GOT3 (cell line): Measurements from ENCODE around the gene SASH1.
A peak's percentile ranks its signal among the peaks of the same experiment; 100 is the strongest.

Source experiments
- DNase-seq: peaks from one replicate; lab custom pipeline; 2025; ENCODE audit warnings: mixed read lengths; lab: John Stamatoyannopoulos, UW

The SASH1 gene

GRCh38 chr6:148342350-148343046 is at the start of gene SASH1:
SASH1 (plus strand) TSS chr6:148342838; CDS start chr6:148343068, 230 bp downstream.
- DNase-seq: peak; percentile 9

GRCh38 chr6:148293181-148293995 is 49.2 kb upstream of the SASH1 start:
- DNase-seq: no peak

- no peak for DNase-seq
These were observed 48.6 kb upstream of the SASH1 start for GRCh38 chr6:148294059-148294458.

DNA sequence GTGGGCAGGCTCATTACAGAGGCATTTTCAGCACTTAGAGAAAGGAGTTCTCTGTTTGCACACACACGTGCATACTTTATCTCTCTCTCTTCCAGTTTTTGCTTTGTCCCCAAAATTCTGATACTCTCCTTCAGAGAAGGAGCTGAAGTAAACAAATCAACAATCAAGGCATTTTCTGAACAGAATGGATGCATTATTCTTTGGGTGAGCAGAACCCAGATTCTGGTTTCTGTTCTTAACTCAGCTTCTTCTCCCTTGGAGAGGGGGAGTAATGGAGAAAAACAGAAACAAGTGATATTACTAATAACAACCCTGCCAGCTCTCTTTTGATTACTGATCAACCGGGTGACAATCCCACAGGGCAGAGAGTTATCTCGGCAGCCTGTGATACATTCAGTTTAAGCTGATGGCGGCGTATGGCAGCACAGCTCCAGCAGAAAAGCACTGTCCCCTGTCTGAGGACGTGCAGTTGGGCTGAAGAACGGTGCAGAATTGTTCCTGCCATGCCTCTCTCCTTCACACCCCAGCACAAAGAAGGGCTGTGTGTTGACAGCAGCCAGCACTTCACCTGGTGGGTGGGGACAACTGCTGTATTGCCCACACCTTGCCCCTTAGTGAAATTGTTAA is 47.3 kb upstream of the SASH1 start:
- no peak for DNase-seq

DNA sequence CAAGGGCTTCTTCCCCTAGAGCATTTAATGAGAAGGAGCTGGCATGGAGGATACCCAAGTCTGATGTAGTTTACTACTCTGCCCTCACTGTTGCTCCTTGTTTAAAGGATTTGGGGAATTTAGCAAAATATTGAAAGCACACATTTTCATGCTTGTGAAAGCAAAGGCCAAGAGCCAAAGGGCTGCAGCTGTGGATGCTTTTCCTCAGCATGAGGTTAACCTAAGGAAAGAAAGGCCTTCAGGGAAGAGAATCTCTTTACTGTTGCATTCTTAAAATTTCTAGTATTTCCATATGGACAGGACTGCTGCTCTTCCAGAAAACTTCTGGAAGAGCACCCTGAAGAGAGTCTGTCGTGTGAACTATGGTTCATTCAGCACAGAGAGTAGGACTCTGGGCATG is 45.9 kb upstream of the SASH1 start:
- no peak for DNase-seq

- no peak for DNase-seq
These were observed 44.0 kb upstream of the SASH1 start for GRCh38 chr6:148298683-148299082.

DNA sequence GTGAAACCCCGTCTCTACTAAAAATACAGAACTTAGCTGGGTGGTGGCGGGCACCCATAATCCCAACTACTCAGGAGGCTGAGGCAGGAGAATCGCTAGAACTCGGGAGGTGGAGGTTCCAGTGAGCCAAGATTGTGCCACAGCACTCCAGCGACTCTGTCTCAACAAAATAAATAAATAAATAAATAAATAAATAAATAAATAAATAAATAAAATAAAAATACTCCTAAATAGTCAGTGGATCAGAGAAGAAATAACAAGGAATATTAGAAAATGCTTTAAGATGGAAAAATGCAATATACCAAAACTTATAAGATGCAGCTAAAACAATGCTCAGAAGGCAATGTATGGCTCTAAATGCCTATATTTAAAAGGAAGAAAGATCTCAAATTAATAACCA is 39.0 kb upstream of the SASH1 start:
- DNase-seq: no peak

- no peak for DNase-seq
These were observed 37.7 kb upstream of the SASH1 start for GRCh38 chr6:148304976-148305375.

DNA sequence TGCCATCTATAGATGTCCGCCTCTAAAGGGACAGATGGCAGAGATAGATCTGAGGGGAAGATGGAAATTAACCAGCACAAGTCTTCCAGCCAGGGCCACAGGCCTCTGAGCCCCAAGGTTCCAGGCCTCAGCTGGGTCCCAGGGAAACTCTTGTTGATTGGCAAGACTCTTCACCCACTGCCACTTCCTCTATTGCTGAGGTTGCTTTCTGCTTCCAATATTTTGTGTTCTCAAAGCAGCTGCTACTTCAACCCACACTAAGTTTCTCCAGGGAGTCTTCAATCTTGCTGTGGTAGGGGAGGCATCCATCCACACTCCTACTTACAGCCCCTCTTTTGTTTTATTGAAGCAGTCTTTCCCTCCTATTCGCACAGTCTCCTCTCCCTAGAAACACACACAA is 36.4 kb upstream of the SASH1 start:
- no peak for DNase-seq

- DNase-seq: no peak
These were observed 35.2 kb upstream of the SASH1 start for GRCh38 chr6:148307405-148307804.

DNA sequence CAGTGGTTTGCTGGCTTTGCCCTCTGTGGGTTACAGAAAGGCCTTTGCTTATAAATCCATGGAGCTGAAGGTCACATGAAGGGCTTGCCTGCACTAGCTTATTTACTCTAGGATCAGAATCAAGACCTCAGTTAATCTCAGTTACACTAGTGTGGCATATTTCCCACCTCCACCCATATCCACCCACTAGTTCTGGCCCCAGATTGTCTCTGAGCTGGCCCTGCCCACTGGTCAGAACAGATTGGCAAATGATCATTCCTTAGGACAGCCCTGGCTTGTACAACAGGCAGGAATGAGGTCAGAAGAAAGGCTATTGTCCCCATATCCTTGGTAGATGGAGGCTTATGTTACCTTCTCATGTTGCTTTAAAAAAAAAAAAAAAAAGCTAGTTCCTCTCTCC is 33.3 kb upstream of the SASH1 start:
- no peak for DNase-seq

GRCh38 chr6:148311966-148312669 is 30.5 kb upstream of the SASH1 start:
- no peak for DNase-seq

DNA sequence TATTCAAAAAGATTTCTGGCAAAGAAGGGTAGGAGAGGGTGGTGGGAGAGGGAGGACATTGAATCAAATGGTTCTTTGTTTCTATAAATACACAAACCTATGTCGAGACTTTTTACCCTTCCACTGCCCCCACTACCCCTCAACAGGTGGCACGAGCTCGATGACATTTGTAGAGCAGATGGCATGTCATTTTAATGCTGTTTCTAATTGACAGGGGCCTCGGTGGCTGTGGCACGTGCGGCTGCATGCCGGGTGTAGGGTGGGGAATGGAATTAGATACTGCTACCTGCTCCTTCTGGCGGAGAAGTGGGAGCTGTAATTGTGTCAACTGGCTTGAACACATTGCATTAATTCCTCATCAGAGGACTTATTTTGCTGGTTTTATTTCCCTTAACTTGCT is 29.1 kb upstream of the SASH1 start:
- DNase-seq: no peak

GRCh38 chr6:148316308-148316707 is 26.3 kb upstream of the SASH1 start:
- no peak for DNase-seq

DNA sequence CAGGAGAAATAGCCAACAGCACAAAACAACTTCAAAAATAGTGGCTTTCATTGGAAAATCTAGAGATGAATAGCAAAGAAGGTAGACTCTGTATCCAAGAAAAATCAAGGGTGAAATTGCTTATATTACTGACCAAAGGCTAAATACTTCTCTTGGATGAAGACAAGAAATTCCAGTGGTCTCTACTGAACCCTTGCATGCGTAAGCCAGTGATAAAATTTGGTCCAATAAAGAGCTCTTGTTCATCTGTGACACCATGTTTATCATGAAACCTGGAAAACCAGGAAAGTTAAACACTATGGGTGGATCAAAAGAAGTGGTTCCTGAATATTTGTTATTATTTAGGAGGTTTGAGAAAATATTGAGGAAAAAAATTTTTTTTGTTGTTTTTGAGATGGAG is 25.6 kb upstream of the SASH1 start:
- DNase-seq: no peak

GRCh38 chr6:148317739-148318138 is 24.9 kb upstream of the SASH1 start:
- DNase-seq: no peak

GRCh38 chr6:148322704-148323103 is 19.9 kb upstream of the SASH1 start:
- DNase-seq: no peak

DNA sequence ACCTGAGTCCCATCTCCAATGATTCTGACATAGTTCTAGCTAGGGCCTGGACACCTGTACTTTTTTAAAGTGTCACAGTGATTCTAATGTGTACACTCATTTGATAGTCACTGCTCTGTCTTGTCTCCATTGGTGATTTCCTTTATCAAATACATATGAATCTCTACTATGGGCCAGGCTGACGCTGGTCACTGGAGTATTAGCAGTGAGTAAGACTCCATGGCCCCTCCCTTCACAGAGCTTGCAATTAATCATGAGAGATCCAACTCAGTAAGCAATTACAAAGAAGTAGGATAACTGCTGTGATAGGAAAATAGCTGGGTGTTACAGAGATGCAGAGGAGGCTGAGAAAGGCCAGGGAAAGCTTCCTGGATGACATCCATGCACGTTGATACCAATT is 19.3 kb upstream of the SASH1 start:
- no peak for DNase-seq

GRCh38 chr6:148324297-148324985 is 18.2 kb upstream of the SASH1 start:
- DNase-seq: no peak

DNA sequence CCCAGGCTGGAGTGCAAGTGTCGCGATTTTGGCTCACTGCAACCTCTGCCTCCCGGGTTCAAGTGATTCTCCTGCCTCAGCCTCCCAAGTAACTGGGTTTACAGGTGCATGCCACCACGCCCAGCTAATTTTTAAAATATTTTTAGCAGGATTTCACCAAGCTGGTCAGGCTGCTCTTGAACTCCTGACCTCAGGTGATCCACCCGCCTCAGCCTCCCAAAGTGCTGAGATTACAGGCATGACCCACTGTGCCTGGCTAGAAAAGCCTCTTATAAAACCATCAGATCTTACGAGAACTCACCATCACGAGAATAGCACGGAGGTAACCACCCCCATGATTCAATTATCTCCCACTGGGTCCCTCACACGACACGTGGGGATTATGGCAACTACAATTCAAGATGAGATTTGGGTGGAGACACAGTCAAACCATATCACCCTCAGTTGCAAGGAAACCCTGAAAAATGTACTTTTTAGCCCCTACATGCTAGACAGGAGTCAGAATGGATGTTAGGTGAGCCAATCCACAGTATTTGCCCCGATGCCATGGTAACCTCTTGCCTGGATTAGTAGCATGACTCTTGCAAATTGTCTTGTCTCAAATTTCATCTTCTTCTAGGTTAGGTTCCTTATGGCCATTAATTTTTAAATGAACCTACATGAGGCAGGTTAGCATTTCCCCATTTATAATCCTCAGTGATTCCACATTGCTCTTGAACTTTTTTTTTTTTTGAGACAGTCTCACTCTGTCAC is 17.1 kb upstream of the SASH1 start:
- DNase-seq: no peak
